ENCODE data around the gene DCT.

- no peak for TF ChIP-seq CTCF (IDR thresholded peaks at IDR 0.05)
- TF ChIP-seq EP300 (IDR thresholded peaks at IDR 0.05), result no peak
- TF ChIP-seq POLR2AphosphoS5 (IDR thresholded peaks at IDR 0.05), result no peak
Observed at GRCh38 chr13:94487043-94487442, 7.6 kb upstream of the DCT start.

Measured in sigmoid colon (tissue), 4 donors.